Trophoblast cell (in vitro differentiated cells and primary cell): ENCODE measurements around the gene CPT1A.

Source experiments
- DNase-seq, 2 donors: peaks; one replicate each; pipeline ENCODE4 v3.0.0-alpha.2; 2016
- H2AFZ ChIP-seq: 2 replicates; pipeline ENCODE4 v1.6.1; 2013; ENCODE audit warnings: low read length, moderate library complexity, mild to moderate bottlenecking; ENCODE audit not compliant: insufficient read depth, poor library complexity
- H2AK5ac ChIP-seq: 2 replicates; pipeline ENCODE4 v1.6.1; 2013; ENCODE audit warnings: mild to moderate bottlenecking, low read length
- H2BK120ac ChIP-seq: 2 replicates; pipeline ENCODE4 v1.6.1; 2013; ENCODE audit warnings: low read length, mild to moderate bottlenecking, moderate library complexity; ENCODE audit not compliant: insufficient read depth, poor library complexity
- H2BK12ac ChIP-seq: 2 replicates; pipeline ENCODE4 v1.6.1; 2013; ENCODE audit warnings: mild to moderate bottlenecking, low read length, moderate library complexity
- H2BK5ac ChIP-seq: 2 replicates; pipeline ENCODE4 v1.6.1; 2013; ENCODE audit warnings: low read length, low read depth, moderate library complexity, mild to moderate bottlenecking; ENCODE audit not compliant: poor library complexity
- H3K14ac ChIP-seq: 2 replicates; pipeline ENCODE4 v1.6.1; 2013; ENCODE audit warnings: mild to moderate bottlenecking, low read length
- H3K18ac ChIP-seq: 2 replicates; pipeline ENCODE4 v1.6.1; 2013; ENCODE audit warnings: mild to moderate bottlenecking, low read length
- H3K23ac ChIP-seq: 2 replicates; pipeline ENCODE4 v1.6.1; 2013; ENCODE audit warnings: low read length
- H3K27ac ChIP-seq: 2 replicates; pipeline ENCODE4 v1.5.1; 2013; ENCODE audit warnings: low read depth, mild to moderate bottlenecking, inconsistent platforms, low read length, moderate library complexity
- H3K27me3 ChIP-seq: 2 replicates; pipeline ENCODE4 v1.6.1; 2013; ENCODE audit warnings: inconsistent platforms, mild to moderate bottlenecking, low read length, moderate library complexity; ENCODE audit not compliant: insufficient read depth
- H3K36me3 ChIP-seq, 2 experiments: 1 replicate in 1 of 2; 2 replicates in 1 of 2; pipeline ENCODE4 v1.6.1; 2013; ENCODE audit warnings: low read length in 2 of 2, mild to moderate bottlenecking in 2 of 2, moderate library complexity in 1 of 2; ENCODE audit not compliant: insufficient read depth in 2 of 2, control insufficient read depth in 1 of 2
- H3K4ac ChIP-seq: 2 replicates; pipeline ENCODE4 v1.6.1; 2013; ENCODE audit warnings: low read depth, mild to moderate bottlenecking, low read length, moderate library complexity
- H3K4me1 ChIP-seq, 2 experiments: 1 replicate in 1 of 2; 2 replicates in 1 of 2; pipeline ENCODE4 v1.6.1; 2013; ENCODE audit warnings: low read length in 2 of 2, mild to moderate bottlenecking in 2 of 2, moderate library complexity in 1 of 2; ENCODE audit not compliant: insufficient read depth in 2 of 2, control insufficient read depth in 1 of 2
- H3K4me2 ChIP-seq: 2 replicates; pipeline ENCODE4 v1.6.1; 2013; ENCODE audit warnings: inconsistent platforms, mild to moderate bottlenecking, low read length, moderate library complexity
- H3K4me3 ChIP-seq: 2 replicates; pipeline ENCODE4 v1.5.1; 2013; ENCODE audit warnings: mild to moderate bottlenecking, low read depth, low read length, inconsistent platforms
- H3K79me1 ChIP-seq: one replicate; pipeline ENCODE4 v1.6.1; 2013; ENCODE audit warnings: low read length
- H3K79me2 ChIP-seq: 2 replicates; pipeline ENCODE4 v1.6.1; 2013; ENCODE audit warnings: low read length, mild to moderate bottlenecking; ENCODE audit not compliant: control insufficient read depth, insufficient read depth, poor library complexity
- H3K9ac ChIP-seq: 2 replicates; pipeline ENCODE4 v1.6.1; 2013; ENCODE audit warnings: mild to moderate bottlenecking, low read length
- H3K9me3 ChIP-seq: 2 replicates; pipeline ENCODE4 v1.6.1; 2013; ENCODE audit warnings: low read depth, mild to moderate bottlenecking, control low read depth, inconsistent platforms, low read length; ENCODE audit not compliant: insufficient read depth
- H4K12ac ChIP-seq: 2 replicates; pipeline ENCODE4 v1.6.1; 2013; ENCODE audit warnings: low read depth, mild to moderate bottlenecking, low read length, moderate library complexity
- H4K8ac ChIP-seq: 2 replicates; pipeline ENCODE4 v1.6.1; 2013; ENCODE audit warnings: low read depth, mild to moderate bottlenecking, low read length, moderate library complexity
- H4K91ac ChIP-seq: one replicate; pipeline ENCODE4 v1.6.1; 2013; ENCODE audit warnings: low read depth, mild to moderate bottlenecking, low read length, moderate library complexity
- WGBS: extraction: QIAGEN DNeasy Blood & Tissue Kit; methylation state at CpG from one replicate; pipeline ENCODE4 v1.1.7; 2013; ENCODE audit warnings: missing lambda C conversion rate; ENCODE audit not compliant: insufficient read length, insufficient coverage; ENCODE audit errors: extremely low coverage; 5-methylcytosine and 5-hydroxymethylcytosine counted together

Gene CPT1A

DNA sequence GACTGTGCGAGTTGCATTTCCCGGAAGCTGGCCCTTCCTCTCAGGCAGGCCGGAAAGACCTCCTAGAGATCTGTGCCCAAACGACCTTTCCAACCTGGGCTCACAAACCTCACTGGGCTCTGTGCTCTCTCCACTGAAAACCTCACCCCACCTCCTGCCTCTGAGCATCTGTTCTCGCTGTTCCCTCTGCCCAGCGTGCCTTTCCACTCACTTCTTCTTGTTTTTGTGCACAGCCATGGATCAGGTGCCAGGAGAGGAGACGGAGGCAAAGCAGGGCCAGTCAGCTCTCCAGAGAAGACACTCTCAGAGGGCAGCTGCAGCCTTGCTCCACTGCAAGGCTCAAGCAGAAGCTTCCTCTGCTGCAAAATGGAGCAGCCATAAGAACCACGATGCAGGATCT lies 10.9 kb upstream of the CPT1A start:
- DNase-seq = no peak
- Histone ChIP-seq H3K36me3 (no peaks in the 10 kb centered on the region), H4K8ac (no peak overlapping the region), H3K4me3 (no peak overlapping the region), H4K12ac (no peak overlapping the region), H3K23ac (no peak overlapping the region), H2BK12ac (no peak overlapping the region), H3K18ac (no peak overlapping the region), H4K91ac (no peak overlapping the region), H3K4ac (no peak overlapping the region), H3K4me2 (no peak overlapping the region), H3K9ac (no peak overlapping the region), H3K9me3 (peaks cover 2% of the 10 kb centered on the region), H3K27ac (no peak overlapping the region), H3K14ac (no peak overlapping the region), H2AFZ (no peak overlapping the region), H2BK5ac (no peak overlapping the region), H3K79me2 (no peaks in the 10 kb centered on the region), H3K79me1 (no peaks in the 10 kb centered on the region), H2BK120ac (no peak overlapping the region), H3K4me1 (peaks cover 3 to 7% of the 10 kb centered on the region in 2 experiments), H2AK5ac (no peak overlapping the region), H3K27me3 (peaks cover 12% of the 10 kb centered on the region)
- no CpG with 5 or more reads among the region's 8 CpGs for WGBS

DNA sequence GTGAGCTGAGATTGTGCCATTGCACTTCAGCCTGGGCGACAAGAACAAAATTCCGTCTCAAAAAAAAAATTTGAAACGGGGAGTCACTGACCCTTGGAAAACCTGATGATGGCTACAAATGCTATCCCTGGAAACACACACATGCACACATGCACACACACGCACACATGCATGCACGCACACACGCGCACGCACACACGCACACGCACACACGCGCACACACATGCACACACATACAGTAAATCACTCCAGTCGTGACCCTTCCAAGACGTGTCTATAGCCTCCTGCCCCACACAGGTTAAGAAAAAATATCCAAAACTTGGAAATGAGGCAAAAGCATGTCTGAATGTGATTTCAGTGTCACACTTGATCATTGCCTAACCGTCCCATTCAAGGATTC lies 6.7 kb upstream of the CPT1A start:
- DNase-seq = no peak
- Histone ChIP-seq H3K9me3 (peaks cover 6% of the 10 kb centered on the region), H3K79me1 (no peaks in the 10 kb centered on the region), H3K4me2 (no peak overlapping the region), H4K12ac (no peak overlapping the region), H4K91ac (no peak overlapping the region), H2BK120ac (no peak overlapping the region), H3K4me1 (peaks cover 0 to 4% of the 10 kb centered on the region in 2 experiments), H2BK5ac (no peak overlapping the region), H2BK12ac (no peak overlapping the region), H2AK5ac (no peak overlapping the region), H3K4me3 (peak overlapping the region; percentile 49), H3K36me3 (no peaks in the 10 kb centered on the region), H3K27ac (no peak overlapping the region), H3K79me2 (no peaks in the 10 kb centered on the region), H3K9ac (no peak overlapping the region), H3K27me3 (peaks cover 8% of the 10 kb centered on the region), H2AFZ (no peak overlapping the region), H4K8ac (no peak overlapping the region), H3K4ac (no peak overlapping the region), H3K23ac (no peak overlapping the region), H3K14ac (no peak overlapping the region), H3K18ac (no peak overlapping the region)
- no CpG with 5 or more reads among the region's 15 CpGs for WGBS

DNA sequence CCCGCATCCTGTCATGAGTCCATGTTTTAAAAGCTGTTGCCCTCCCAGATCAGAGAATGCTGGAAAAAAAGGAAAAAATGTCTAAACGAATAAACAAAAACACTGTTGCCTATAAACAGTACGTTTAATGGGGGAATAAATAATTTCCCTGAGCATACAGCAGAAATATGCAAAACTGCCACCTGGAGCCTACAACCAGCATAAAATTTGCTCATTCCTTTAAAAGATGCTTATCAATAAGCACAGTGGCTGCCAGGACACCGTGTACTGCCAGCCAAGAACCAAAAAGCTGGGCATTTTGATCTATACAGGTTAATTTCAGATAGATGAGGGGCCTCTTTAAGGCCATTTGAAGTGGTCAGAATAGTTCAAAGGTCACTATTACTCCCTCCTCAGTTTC lies 5.7 kb upstream of the CPT1A start:
- WGBS = no CpG with 5 or more reads among the region's 4 CpGs
- Histone ChIP-seq H3K23ac (no peak overlapping the region), H3K4me3 (no peak overlapping the region), H2BK120ac (no peak overlapping the region), H3K18ac (no peak overlapping the region), H2AK5ac (no peak overlapping the region), H3K27ac (no peak overlapping the region), H3K14ac (no peak overlapping the region), H3K79me1 (no peaks in the 10 kb centered on the region), H3K79me2 (no peaks in the 10 kb centered on the region), H4K12ac (no peak overlapping the region), H4K8ac (no peak overlapping the region), H3K4ac (no peak overlapping the region), H4K91ac (no peak overlapping the region), H3K4me1 (peaks cover 0 to 4% of the 10 kb centered on the region in 2 experiments), H3K27me3 (peaks cover 18% of the 10 kb centered on the region), H2AFZ (no peak overlapping the region), H3K4me2 (no peak overlapping the region), H2BK5ac (no peak overlapping the region), H3K9me3 (peaks cover 6% of the 10 kb centered on the region), H2BK12ac (no peak overlapping the region), H3K36me3 (no peaks in the 10 kb centered on the region), H3K9ac (no peak overlapping the region)
- peak in 1 of 2 donors; percentile 76 for DNase-seq

DNA sequence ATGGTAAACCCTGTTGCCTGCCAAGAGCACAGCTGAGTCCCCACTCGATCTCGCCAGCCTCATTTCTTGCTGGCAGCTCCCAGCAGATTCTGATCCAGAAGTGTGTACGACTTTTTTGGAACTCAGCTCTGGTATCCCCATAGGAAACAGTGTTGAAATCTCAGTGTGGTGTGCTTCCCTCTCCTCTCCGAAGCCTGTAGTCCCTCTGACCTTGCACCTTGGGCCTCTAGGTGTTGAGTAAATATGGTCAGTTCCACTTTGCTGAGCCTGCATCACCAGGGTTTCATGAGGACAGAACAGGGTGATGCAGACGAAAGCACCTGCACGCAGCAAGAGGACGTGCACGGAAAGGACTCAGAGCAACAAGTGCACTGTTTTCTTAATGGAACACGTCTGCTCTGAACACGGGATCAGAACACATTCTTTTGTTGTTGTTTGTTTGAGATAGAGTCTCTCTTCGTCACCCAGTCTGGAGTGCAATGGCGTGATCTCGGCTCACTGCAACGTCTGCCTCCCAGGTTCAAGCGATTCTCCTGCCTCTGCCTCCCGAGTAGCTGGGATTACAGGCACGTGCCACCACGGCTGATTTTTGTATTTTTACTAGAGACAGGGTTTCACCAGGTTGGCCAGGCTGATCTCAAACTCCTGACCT lies 3.8 kb upstream of the CPT1A start:
- no peak overlapping the region for H3K27ac ChIP-seq
- no peak overlapping the region for H2BK5ac ChIP-seq
- no peak overlapping the region for H3K4ac ChIP-seq
- H3K36me3 ChIP-seq = no peaks in the 10 kb centered on the region
- no peak overlapping the region for H4K91ac ChIP-seq
- no CpG with 5 or more reads among the region's 18 CpGs for WGBS
- no peaks in the 10 kb centered on the region for H3K79me1 ChIP-seq
- H3K4me1 ChIP-seq = peaks cover 7 to 11% of the 10 kb centered on the region in 2 experiments
- no peaks in the 10 kb centered on the region for H3K79me2 ChIP-seq
- peaks cover 15% of the 10 kb centered on the region for H3K9me3 ChIP-seq
- H3K18ac ChIP-seq = no peak overlapping the region
- H3K14ac ChIP-seq = no peak overlapping the region
- H4K8ac ChIP-seq = no peak overlapping the region
- H2AFZ ChIP-seq = no peak overlapping the region
- H3K27me3 ChIP-seq = peaks cover 36% of the 10 kb centered on the region
- H4K12ac ChIP-seq = no peak overlapping the region
- H2AK5ac ChIP-seq = no peak overlapping the region
- no peak overlapping the region for H3K4me3 ChIP-seq
- H3K4me2 ChIP-seq = no peak overlapping the region
- no peak overlapping the region for H2BK12ac ChIP-seq
- peak in 1 of 2 donors; percentile 58 for DNase-seq
- H2BK120ac ChIP-seq = no peak overlapping the region
- no peak overlapping the region for H3K23ac ChIP-seq
- H3K9ac ChIP-seq = no peak overlapping the region
